GM18951 (cell line): Measurements from ENCODE around the gene CACNB4.

Source experiments
- POLR2A ChIP-seq: IDR thresholded peaks from 4 replicates; pipeline ENCODE4 v1.6.1; 2011; ENCODE audit warnings: mild to moderate bottlenecking; ENCODE audit not compliant: insufficient read length, insufficient read depth; ENCODE audit errors: extremely low read depth
- in situ Hi-C: fragments of 300-500 bp; cut with MboI; formaldehyde crosslinking; loops from one replicate; pipeline ENCODE4 v1.12.0; 2022; ENCODE audit warnings: low sequenced_read_pairs, mixed read lengths, inconsistent platforms; ENCODE audit not compliant: unreplicated experiment

CACNB4 gene

GRCh38 chr2:152056418-152056817 lies 42.4 kb downstream of the CACNB4 start:
- TF ChIP-seq POLR2A, result no peak
- in situ Hi-C loops, result loop anchor here (5.0 kb wide), 1 partner anchor 106 kb away; no protein-coding TSS in a partner anchor

- in situ Hi-C loops, result loop anchor here (5.0 kb wide), 1 partner anchor 107 kb away; no protein-coding TSS in a partner anchor
- no peak for TF ChIP-seq POLR2A
These were observed 43.3 kb downstream of the CACNB4 start for GRCh38 chr2:152055366-152056108.

DNA sequence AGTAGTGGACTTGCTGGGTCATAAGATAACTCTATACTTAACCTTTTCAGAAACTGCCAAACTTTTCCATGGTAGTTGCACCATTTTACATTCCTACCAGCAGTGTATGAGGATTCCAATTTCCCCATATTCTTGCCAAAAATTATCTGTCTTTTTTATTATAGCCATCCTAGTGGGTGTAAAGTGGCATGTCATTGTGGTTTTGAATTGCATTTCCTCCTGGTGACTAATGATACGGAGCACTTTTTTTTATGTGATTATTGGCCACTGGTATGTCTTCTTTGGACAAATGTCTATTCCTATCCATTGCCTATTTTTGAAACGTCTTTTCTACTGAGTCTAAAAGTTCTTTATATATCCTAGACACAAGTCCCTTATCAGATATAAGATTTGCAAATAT lies 44.3 kb downstream of the CACNB4 start:
- in situ Hi-C loops, result no loop called here
- TF ChIP-seq POLR2A, result no peak

DNA sequence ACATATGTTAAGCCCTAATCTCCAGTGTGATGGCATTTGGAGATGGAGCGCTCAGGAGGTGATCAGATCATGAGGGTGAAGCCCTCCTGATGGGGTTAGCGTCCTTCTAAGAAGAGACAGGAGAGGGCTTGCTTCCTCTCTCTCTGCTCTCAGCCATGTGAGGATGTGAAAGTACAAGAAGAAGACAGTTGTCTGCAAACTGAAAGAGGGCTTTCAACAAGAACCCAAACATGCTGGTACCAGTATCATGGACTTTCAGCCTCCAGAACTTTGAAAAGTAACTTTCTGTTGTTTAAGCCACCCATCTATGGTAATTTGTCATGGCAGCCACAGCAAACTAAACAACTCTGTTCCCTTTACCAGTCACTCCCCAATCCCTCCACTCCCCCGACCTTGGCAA lies 47.4 kb downstream of the CACNB4 start:
- TF ChIP-seq POLR2A, result no peak
- in situ Hi-C loops, result no loop called here

- TF ChIP-seq POLR2A, result no peak
- in situ Hi-C loops, result no loop called here
These were observed 47.9 kb downstream of the CACNB4 start for GRCh38 chr2:152050915-152051314.

DNA sequence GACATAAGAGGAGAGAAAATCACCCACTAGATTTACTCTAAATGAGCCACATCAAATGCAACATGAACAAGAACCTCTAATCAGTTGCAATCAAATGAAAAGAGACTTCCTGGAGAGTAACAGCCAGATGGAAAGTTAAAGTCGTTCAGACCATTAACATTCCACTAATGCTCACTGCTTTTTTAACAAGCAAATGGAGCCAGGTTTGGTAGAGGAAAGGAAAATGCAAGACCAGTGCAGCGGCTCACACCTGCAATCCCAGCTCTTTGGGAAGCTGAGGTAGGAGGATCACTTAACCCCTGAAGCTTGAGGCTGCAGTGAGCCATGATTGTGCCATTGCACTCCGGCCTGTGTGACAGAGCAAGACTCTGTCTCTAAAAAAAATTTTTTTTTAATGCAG lies 48.5 kb downstream of the CACNB4 start:
- in situ Hi-C loops, result no loop called here
- no peak for TF ChIP-seq POLR2A

- TF ChIP-seq POLR2A, result no peak
- in situ Hi-C loops, result loop anchor here (10.0 kb wide), 1 partner anchor 585 kb away; no protein-coding TSS in a partner anchor
These were observed 49.3 kb downstream of the CACNB4 start for GRCh38 chr2:152049541-152049940.

DNA sequence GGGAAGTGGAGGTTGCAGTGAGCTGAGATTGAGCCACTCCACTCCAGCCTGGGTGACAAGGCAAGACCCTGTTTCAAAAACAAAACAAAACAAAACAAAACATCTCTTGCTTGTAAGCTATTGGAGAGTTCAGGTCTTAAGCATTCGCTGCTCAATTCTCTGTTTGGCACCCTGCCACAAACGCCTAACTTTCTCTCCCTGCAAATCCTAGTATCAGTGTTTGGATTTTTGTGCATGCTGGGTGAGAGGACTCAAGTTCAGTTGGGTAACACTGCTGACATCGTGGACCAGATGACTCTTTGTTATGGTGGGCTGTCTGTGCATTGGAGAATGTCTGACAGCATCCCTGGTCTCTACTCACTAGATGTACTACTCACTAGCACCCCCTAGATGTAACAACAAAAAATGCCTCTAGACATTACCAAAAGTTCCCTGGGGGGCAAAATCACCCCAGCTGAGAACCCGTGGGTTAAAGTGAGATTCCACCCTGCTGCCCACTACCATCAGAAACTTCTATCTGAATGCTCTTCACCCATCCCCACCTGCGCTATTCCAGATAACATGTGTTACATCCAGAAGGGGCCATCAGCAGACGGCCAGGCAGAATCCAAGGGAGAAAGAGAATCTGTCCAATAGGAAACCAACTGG lies 50.9 kb downstream of the CACNB4 start:
- in situ Hi-C loops, result loop anchor here (10.0 kb wide), 1 partner anchor 587 kb away; no protein-coding TSS in a partner anchor
- no peak for TF ChIP-seq POLR2A

GRCh38 chr2:152046940-152047339 lies 51.9 kb downstream of the CACNB4 start:
- TF ChIP-seq POLR2A, result no peak
- in situ Hi-C loops, result loop anchor here (10.0 kb wide), 1 partner anchor 588 kb away; no protein-coding TSS in a partner anchor

DNA sequence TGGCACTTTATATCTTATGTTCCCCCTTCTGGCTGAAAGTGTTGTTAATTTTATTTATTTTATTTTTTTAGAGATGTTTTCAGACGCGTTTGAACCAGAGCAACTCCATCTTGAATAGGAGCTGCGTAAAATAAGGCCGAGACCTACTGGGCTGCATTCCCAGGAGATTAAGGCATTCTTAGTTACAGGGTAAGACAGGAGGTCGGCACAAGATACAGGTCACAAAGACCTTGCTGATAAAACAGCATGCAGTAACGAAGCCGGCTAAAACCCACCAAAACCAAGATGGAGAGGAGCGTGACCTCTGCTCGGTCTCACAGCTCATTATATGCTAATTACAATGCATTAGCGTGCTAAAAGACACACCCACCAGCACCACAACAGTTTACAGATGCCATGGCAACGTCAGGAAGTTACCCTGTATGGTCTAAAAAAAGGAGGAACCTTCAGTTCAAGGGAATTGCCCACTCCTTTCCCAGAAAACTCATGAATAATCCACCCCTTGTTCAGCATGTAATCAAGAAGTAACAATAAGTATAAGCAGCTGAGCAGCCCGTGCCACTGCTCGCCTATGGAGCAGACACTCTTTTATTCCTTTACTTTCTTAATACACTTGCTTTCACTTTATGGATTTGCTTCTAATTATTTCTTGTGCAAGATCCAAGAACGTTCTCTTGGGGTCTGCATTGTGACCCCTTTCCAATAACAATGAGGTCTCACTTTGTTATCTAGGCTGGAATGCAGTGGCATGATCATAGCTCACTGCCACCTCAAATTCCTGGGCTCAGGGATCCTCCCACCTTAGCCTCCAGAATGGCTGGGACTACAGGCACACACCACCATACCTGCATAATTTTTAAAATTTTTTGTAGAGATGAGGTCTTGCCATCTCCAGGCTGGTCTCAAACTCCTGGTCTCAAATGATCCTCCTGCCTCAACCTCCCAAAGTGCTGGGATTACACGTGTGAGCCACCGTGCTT lies 55.9 kb downstream of the CACNB4 start:
- TF ChIP-seq POLR2A, result no peak
- in situ Hi-C loops, result loop anchor here (10.0 kb wide), 1 partner anchor 592 kb away; no protein-coding TSS in a partner anchor

- in situ Hi-C loops, result loop anchor here (10.0 kb wide), 1 partner anchor 136 kb away; the partner anchor contains the start of gene STAM2
These were observed 60.3 kb downstream of the CACNB4 start for GRCh38 chr2:152038441-152038958.

GRCh38 chr2:152037743-152038435 lies 61.0 kb downstream of the CACNB4 start:
- TF ChIP-seq POLR2A, result no peak
- in situ Hi-C loops, result loop anchor here (10.0 kb wide), 1 partner anchor 137 kb away; the partner anchor contains the start of gene STAM2

More at GRCh38 chr2:152038441-152038958, 60.3 kb downstream of the CACNB4 start:
- no peak for TF ChIP-seq POLR2A
